Umbilical cord (tissue), 2 donors: Measurements from ENCODE around the gene RDH14. TPM values are rescaled to one million over a fixed set of nuclear protein-coding genes. Genes with fewer than 3 reads are reported as not detected.

Source experiments
- DNase-seq: peaks from one replicate; pipeline ENCODE4 v3.0.0-alpha.2; 2015; ENCODE audit warnings: low spot score
- total RNA-seq: library from RNA; depleted of rRNA; stranded (reverse); fragments of >200 nt; gene quantifications from one replicate; pipeline ENCODE4 v1.2.3, GENCODE V29; 2014; ENCODE audit warnings: low replicate concordance; ENCODE audit not compliant: insufficient read depth

Gene RDH14
- total RNA-seq, 1 donor from 2014 or later = 50.1 TPM

- peak; percentile 88 for DNase-seq
These were observed 37.8 kb downstream of the RDH14 start for GRCh38 chr2:18522484-18523146.

- peak; percentile 91 for DNase-seq
These were observed 39.7 kb downstream of the RDH14 start for GRCh38 chr2:18520451-18521425.

- DNase-seq = peak; percentile 90
These were observed 40.5 kb downstream of the RDH14 start for GRCh38 chr2:18519914-18520450.

- peak; percentile 94 for DNase-seq
These were observed 42.0 kb downstream of the RDH14 start for GRCh38 chr2:18518116-18519111.

GRCh38 chr2:18517386-18517785, 43.1 kb downstream of the RDH14 start:
- DNase-seq = no peak

GRCh38 chr2:18516112-18516511, 44.3 kb downstream of the RDH14 start:
- DNase-seq = peak; percentile 81

- peak; percentile 70 for DNase-seq
These were observed 45.7 kb downstream of the RDH14 start for GRCh38 chr2:18514526-18515461.

- DNase-seq = no peak
These were observed 49.7 kb downstream of the RDH14 start for GRCh38 chr2:18510775-18511174.

GRCh38 chr2:18506883-18507509, 53.5 kb downstream of the RDH14 start:
- no peak for DNase-seq

GRCh38 chr2:18505703-18506341, 54.6 kb downstream of the RDH14 start:
- DNase-seq = no peak

Other genes starting within 250 kb of the RDH14 start
- 4.3 TPM for gene NT5C1B, start 28.9 kb upstream of the RDH14 start, total RNA-seq